Type B pancreatic cell (in vitro differentiated cells): ENCODE results near the gene SLC39A1. TPM values are rescaled to one million over a fixed set of nuclear protein-coding genes. Genes with fewer than 3 reads are reported as not detected.
A peak's percentile ranks its signal among the peaks of the same experiment; 100 is the strongest.

Experiments used
- DNase-seq: peaks from one replicate; pipeline ENCODE4 v3.0.0; 2021; ENCODE audit warnings: mixed read lengths; ENCODE audit not compliant: unreplicated experiment; ENCODE audit errors: extremely low spot score
- H3K27ac Mint-ChIP-seq: 2 replicates; pipeline ENCODE4 v1.8.0; 2021; ENCODE audit warnings: mild to moderate bottlenecking, mixed read lengths
- H3K27me3 Mint-ChIP-seq: 2 replicates; pipeline ENCODE4 v1.8.0; 2021; ENCODE audit warnings: mixed read lengths
- H3K36me3 Mint-ChIP-seq: 2 replicates; pipeline ENCODE4 v1.8.0; 2021; ENCODE audit warnings: mixed read lengths
- H3K4me1 Mint-ChIP-seq: one replicate; pipeline ENCODE4 v1.8.0; 2021; ENCODE audit warnings: mixed read lengths; ENCODE audit not compliant: unreplicated experiment
- H3K4me3 Mint-ChIP-seq: 2 replicates; pipeline ENCODE4 v1.8.0; 2021; ENCODE audit warnings: mild to moderate bottlenecking, mixed read lengths
- H3K9me3 Mint-ChIP-seq: 2 replicates; pipeline ENCODE4 v1.8.0; 2021; ENCODE audit warnings: mixed read lengths
- total RNA-seq: library from RNA; stranded (reverse); gene quantifications from 2 replicates; pipeline ENCODE4 v1.2.1, GENCODE V29; 2021; ENCODE audit warnings: low replicate concordance
- TF ChIP-seq, protein P1 (sequence below): fragments of 200-600 bp; sonication (generic); conservative IDR thresholded peaks from 2 replicates; pipeline ENCODE4 v1.5.0; 2021; ENCODE audit warnings: antibody characterized with exemption, mild to moderate bottlenecking

The SLC39A1 gene
- total RNA-seq, 1 donor from 2014 or later: 75.7 TPM

DNA sequence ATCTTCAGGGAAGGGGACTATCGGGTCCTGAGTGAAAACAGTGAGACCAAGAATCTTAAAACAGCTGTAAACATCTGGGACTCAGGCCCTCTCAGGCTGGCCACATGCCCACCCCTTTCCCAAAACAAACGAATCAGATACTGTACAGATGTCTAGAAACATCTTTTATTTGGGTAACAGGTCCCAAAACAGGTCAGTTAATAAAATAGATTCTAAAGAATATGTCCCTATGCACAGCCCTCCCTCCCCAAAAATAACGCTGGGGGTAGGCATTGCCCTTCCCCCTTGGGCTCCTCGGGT is 4.4 kb downstream of the SLC39A1 start:
- Mint-ChIP-seq H3K4me3 (peak overlapping the region; percentile 97), H3K4me1 (peaks cover 41% of the 10 kb centered on the region), H3K27me3 (no peaks in the 10 kb centered on the region), H3K27ac (peak overlapping the region; percentile 86), H3K9me3 (no peaks in the 10 kb centered on the region), H3K36me3 (peaks cover 5% of the 10 kb centered on the region)
- TF ChIP-seq, protein P1, sequence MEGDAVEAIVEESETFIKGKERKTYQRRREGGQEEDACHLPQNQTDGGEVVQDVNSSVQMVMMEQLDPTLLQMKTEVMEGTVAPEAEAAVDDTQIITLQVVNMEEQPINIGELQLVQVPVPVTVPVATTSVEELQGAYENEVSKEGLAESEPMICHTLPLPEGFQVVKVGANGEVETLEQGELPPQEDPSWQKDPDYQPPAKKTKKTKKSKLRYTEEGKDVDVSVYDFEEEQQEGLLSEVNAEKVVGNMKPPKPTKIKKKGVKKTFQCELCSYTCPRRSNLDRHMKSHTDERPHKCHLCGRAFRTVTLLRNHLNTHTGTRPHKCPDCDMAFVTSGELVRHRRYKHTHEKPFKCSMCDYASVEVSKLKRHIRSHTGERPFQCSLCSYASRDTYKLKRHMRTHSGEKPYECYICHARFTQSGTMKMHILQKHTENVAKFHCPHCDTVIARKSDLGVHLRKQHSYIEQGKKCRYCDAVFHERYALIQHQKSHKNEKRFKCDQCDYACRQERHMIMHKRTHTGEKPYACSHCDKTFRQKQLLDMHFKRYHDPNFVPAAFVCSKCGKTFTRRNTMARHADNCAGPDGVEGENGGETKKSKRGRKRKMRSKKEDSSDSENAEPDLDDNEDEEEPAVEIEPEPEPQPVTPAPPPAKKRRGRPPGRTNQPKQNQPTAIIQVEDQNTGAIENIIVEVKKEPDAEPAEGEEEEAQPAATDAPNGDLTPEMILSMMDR: no peak
- DNase-seq: no peak

DNA sequence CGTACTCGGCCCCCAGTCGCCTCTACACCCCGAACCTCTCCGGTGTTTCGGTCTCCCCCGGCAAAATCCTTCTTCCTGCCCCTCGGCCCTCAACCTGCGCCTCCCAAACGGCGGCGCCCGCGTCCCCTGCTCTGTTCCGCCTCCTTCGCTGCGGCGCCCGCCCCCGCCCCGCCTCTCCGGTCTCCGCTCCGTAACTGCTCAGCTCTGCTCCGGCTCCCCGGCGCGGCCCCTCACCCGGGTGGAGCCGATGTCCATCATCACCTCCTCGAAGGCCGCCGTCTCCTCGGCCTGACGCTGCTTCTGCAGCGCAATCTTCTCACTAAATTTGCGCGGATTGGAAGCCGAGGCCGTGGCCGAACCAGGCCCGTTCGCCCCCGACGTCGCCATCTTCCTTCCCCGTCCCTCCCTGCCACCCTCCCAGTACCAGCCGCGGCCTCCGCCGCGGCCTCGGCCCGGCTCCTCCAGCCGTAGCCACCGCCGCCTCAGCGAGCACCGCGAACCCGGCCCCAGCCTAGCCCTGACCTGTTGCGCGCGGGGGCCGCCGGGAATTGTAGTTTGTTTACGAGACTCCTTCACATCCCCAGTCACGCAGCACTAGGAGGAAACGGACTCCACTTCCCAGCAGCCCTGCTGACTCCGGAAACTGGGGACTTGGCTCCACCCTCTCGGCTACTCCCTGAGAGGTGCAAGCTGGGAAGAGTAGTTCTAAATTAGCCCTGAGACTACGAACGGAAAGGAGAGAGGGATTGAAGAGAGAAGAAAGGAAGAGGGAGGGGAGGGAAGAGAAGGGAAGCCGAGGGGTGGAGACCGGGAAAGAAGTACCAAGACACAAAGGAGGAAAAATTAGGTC is 5.0 kb downstream of the SLC39A1 start, which contains the start of gene CRTC2:
Gene CRTC2 (minus strand): TSS at position 502 of the 850 bp plus-strand sequence. CDS start 115 bp downstream, at position 387.
- DNase-seq: peak; percentile 98
- TF ChIP-seq, protein P1: no peak
- Mint-ChIP-seq H3K4me1 (peaks cover 35% of the 10 kb centered on the region), H3K9me3 (no peaks in the 10 kb centered on the region), H3K36me3 (peaks cover 5% of the 10 kb centered on the region), H3K4me3 (peak within 1 kb of the TSS; percentile 97), H3K27me3 (no peaks in the 10 kb centered on the region), H3K27ac (peak within 1 kb of the TSS; percentile 86)

DNA sequence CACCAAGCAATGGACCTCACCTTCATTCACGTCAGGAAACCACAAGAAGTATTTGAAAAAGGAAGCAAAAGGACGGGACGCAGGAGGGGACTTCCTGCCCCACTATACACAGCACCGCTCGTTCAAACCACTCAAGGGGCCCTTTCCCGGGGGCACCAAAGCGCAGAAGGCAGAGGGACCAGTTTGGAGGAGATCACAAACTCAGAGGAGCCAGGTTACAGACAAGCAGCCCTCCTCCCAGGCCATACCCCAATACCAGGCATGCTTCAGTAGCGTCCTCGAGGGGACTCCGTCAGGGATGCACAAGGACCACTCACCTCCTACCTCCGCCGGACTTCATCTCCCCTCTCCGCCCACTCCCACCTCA is 5.6 kb downstream of the SLC39A1 start:
- DNase-seq: no peak
- H3K9me3 Mint-ChIP-seq: no peaks in the 10 kb centered on the region

DNA sequence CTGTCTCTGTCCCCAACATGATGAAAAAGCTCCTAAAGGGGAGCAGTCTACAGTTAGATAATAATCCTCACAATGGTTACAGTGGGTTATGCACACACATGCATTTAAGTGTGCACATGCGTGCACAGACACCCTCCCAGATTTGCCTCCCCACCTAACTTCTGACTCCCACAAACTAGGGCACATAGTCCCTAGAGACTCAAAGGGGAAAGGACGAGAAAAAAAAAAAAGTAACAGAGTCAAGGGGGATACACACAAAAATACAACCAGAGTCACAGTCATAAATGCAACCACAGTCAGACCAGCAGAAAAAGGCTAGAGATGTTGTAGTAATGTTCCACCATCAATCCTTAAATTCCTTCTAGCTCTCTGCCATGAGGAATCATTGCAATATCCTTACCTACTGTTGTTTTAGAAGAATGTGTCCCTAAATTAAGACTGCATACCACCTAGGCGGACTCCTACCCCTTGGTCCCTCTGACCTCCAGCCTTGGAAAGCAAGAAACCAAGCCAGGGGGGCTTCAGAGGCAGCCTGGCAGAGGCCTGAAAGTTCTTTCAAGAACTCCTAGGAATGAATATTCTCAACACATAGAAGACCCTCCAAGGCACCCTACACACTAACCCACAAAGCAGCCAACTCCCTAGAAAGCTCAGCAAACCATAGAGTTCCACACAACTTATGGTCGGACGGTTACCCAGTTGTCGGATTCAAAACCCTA is 6.2 kb downstream of the SLC39A1 start:
- Mint-ChIP-seq H3K27ac (peak overlapping the region; percentile 86), H3K9me3 (no peaks in the 10 kb centered on the region), H3K27me3 (no peaks in the 10 kb centered on the region), H3K4me1 (peaks cover 34% of the 10 kb centered on the region), H3K4me3 (peak overlapping the region; percentile 97), H3K36me3 (peaks cover 5% of the 10 kb centered on the region)
- TF ChIP-seq, protein P1: no peak
- no peak for DNase-seq

More for the DNA sequence above, 5.6 kb downstream of the SLC39A1 start:
- Mint-ChIP-seq H3K4me1 (peaks cover 34% of the 10 kb centered on the region), H3K36me3 (peaks cover 5% of the 10 kb centered on the region), H3K4me3 (peak overlapping the region; percentile 97), H3K27ac (peak overlapping the region; percentile 86), H3K27me3 (no peaks in the 10 kb centered on the region)
- TF ChIP-seq, protein P1: no peak

DNA sequence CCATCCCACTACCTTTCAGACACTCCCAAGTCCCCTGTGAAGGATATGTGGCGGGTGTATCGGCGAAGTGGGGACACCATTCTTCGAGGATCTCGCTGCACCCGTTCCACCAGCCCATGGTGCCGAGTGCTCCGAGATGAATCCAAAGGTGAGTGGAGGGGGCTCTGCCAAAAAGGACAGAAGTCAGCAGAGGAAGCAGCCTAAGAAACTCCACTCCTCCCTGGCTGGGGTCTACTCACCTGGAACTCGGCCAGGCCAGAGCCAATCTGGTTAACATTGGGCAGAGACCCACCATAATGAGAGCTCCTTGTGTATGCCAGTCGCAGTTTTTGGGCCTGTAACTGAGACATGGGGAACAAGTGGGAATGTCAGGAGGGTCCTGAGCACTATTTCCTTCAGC is 8.5 kb downstream of the SLC39A1 start:
- DNase-seq: no peak
- Mint-ChIP-seq H3K4me1 (peaks cover 23% of the 10 kb centered on the region), H3K27me3 (no peaks in the 10 kb centered on the region), H3K4me3 (no peak overlapping the region), H3K27ac (no peak overlapping the region), H3K9me3 (no peaks in the 10 kb centered on the region), H3K36me3 (peaks cover 6% of the 10 kb centered on the region)
- TF ChIP-seq, protein P1: no peak
